OCI-LY1 (cell line): ENCODE data around the gene PAPOLA.

Experiments used
- EZH2 ChIP-seq: fragments of 200-600 bp; sonication (generic), shearing (Covaris generic); IDR thresholded peaks from 2 replicates; pipeline ENCODE4 v1.8.0; 2017; ENCODE audit warnings: borderline replicate concordance, mixed run types, mild to moderate bottlenecking, antibody characterized with exemption, low read length, moderate library complexity, mixed read lengths
- TF ChIP-seq, protein P1 (sequence below): fragments of 200-600 bp; sonication (generic), shearing (Covaris generic); IDR thresholded peaks from 2 replicates; pipeline ENCODE4 v1.5.1; 2017; ENCODE audit warnings: mild to moderate bottlenecking, antibody characterized with exemption, low read length, moderate library complexity, mixed read lengths

DNA sequence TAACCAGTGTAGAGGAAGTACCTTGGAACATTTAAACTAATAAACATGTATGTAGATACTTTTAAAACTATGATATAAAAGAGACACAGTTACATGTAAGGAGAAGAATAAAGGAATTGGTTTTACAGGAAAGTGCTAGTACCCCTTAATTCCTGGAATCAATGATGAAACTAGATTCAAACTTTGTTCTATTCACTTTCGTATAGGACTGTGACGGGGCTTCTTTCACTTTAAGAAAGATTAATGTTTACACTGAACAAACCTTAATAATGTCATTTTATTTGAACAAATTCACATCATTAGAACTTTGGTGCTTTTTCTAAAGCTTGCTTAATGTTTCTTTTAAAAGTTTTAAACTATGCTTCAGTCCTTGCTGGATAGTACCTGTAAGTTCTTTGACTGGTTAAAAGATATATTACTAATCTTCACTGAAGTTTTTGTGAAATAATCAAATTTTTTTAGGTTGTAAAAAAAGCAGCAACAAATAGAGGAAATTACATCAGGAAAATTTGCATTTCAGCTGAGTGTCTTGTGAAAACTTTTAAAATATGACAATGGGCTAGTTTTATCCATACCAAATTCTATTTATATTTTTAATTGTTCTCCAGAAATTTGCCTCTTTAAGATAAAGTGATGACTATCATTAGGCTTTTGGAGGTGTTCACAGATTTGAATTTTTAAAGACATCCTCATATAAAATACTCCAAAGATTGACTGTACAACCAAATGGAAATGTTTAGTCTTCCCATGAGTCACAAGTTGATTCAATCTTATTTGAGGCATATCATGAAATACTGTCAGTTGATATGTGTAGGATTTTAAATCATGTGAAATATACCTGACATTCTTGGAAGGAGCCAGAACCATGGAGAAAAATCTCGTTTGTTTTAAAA, 36.2 kb downstream of the PAPOLA start:
- TF ChIP-seq, protein P1, sequence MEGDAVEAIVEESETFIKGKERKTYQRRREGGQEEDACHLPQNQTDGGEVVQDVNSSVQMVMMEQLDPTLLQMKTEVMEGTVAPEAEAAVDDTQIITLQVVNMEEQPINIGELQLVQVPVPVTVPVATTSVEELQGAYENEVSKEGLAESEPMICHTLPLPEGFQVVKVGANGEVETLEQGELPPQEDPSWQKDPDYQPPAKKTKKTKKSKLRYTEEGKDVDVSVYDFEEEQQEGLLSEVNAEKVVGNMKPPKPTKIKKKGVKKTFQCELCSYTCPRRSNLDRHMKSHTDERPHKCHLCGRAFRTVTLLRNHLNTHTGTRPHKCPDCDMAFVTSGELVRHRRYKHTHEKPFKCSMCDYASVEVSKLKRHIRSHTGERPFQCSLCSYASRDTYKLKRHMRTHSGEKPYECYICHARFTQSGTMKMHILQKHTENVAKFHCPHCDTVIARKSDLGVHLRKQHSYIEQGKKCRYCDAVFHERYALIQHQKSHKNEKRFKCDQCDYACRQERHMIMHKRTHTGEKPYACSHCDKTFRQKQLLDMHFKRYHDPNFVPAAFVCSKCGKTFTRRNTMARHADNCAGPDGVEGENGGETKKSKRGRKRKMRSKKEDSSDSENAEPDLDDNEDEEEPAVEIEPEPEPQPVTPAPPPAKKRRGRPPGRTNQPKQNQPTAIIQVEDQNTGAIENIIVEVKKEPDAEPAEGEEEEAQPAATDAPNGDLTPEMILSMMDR = no peak
- no peak for TF ChIP-seq EZH2
